Osteocyte (in vitro differentiated cells): ENCODE measurements around the gene DAGLB. TPM values are rescaled to one million over a fixed set of nuclear protein-coding genes. Genes with fewer than 3 reads are reported as not detected.
"Not testable (repeated sequence)": the region's sequence is repeated elsewhere in the genome, so short reads cannot be mapped to it uniquely, and the experiment has no call there.

Experiments
- DNase-seq: peaks from one replicate; pipeline ENCODE4 v3.0.0; 2021; ENCODE audit warnings: mixed read lengths; ENCODE audit not compliant: unreplicated experiment; ENCODE audit errors: extremely low spot score
- H3K27ac Mint-ChIP-seq: one replicate; pipeline ENCODE4 v1.8.0; 2021; ENCODE audit warnings: mild to moderate bottlenecking, mixed read lengths; ENCODE audit not compliant: unreplicated experiment
- H3K27me3 Mint-ChIP-seq: one replicate; pipeline ENCODE4 v1.8.0; 2021; ENCODE audit warnings: mixed read lengths; ENCODE audit not compliant: unreplicated experiment
- H3K36me3 Mint-ChIP-seq: one replicate; pipeline ENCODE4 v1.8.0; 2021; ENCODE audit warnings: mixed read lengths; ENCODE audit not compliant: unreplicated experiment
- H3K4me1 Mint-ChIP-seq: one replicate; pipeline ENCODE4 v1.8.0; 2021; ENCODE audit warnings: mixed read lengths; ENCODE audit not compliant: unreplicated experiment
- H3K4me3 Mint-ChIP-seq: one replicate; pipeline ENCODE4 v1.8.0; 2021; ENCODE audit warnings: mild to moderate bottlenecking, moderate library complexity, mixed read lengths; ENCODE audit not compliant: unreplicated experiment
- H3K9me3 Mint-ChIP-seq: one replicate; pipeline ENCODE4 v1.8.0; 2021; ENCODE audit warnings: mixed read lengths; ENCODE audit not compliant: unreplicated experiment
- CTCF ChIP-seq: fragments of 200-600 bp; sonication (generic); IDR thresholded peaks from 2 replicates; pipeline ENCODE4 v1.5.0; 2021; ENCODE audit warnings: antibody characterized with exemption, mild to moderate bottlenecking, moderate library complexity
- total RNA-seq: library from RNA; stranded (reverse); gene quantifications from 2 replicates; pipeline ENCODE4 v1.2.1, GENCODE V29; 2021

The DAGLB gene
- total RNA-seq, 1 donor from 2014 or later, result 22.4 TPM

- no peaks in the 10 kb centered on the region for H3K27me3 Mint-ChIP-seq
- peaks cover 6% of the 10 kb centered on the region for H3K36me3 Mint-ChIP-seq
- TF ChIP-seq CTCF, result no peak
- peak overlapping the region; percentile 75 for H3K27ac Mint-ChIP-seq
- no peak overlapping the region for H3K4me3 Mint-ChIP-seq
- H3K4me1 Mint-ChIP-seq, result peaks cover 82% of the 10 kb centered on the region
- DNase-seq, result no peak
- H3K9me3 Mint-ChIP-seq, result no peaks in the 10 kb centered on the region
Measured at GRCh38 chr7:6380310-6381095, 67.3 kb downstream of the DAGLB start.

- H3K27me3 Mint-ChIP-seq, result no peaks in the 10 kb centered on the region
- peaks cover 76% of the 10 kb centered on the region for H3K4me1 Mint-ChIP-seq
- H3K4me3 Mint-ChIP-seq, result no peak overlapping the region
- DNase-seq, result no peak
- no peak for TF ChIP-seq CTCF
- H3K9me3 Mint-ChIP-seq, result no peaks in the 10 kb centered on the region
- peak overlapping the region; percentile 75 for H3K27ac Mint-ChIP-seq
- H3K36me3 Mint-ChIP-seq, result peaks cover 6% of the 10 kb centered on the region
Measured at GRCh38 chr7:6379886-6380285, 67.9 kb downstream of the DAGLB start.

- H3K27ac Mint-ChIP-seq, DNase-seq, H3K36me3 Mint-ChIP-seq, H3K9me3 Mint-ChIP-seq, H3K4me3 Mint-ChIP-seq, H3K27me3 Mint-ChIP-seq: not testable (repeated sequence)
- H3K4me1 Mint-ChIP-seq, result peaks cover 67% of the 10 kb centered on the region
Measured at GRCh38 chr7:6378556-6378955, 69.2 kb downstream of the DAGLB start.

GRCh38 chr7:6376820-6377219 is 70.9 kb downstream of the DAGLB start:
- DNase-seq, result no peak
- Mint-ChIP-seq H3K9me3 (no peaks in the 10 kb centered on the region), H3K4me3 (peak overlapping the region; percentile 79), H3K27ac (peak overlapping the region; percentile 92), H3K36me3 (peaks cover 6% of the 10 kb centered on the region), H3K4me1 (peaks cover 49% of the 10 kb centered on the region), H3K27me3 (no peaks in the 10 kb centered on the region)
- TF ChIP-seq CTCF, result no peak

GRCh38 chr7:6375348-6376101 is 72.2 kb downstream of the DAGLB start:
- peaks cover 38% of the 10 kb centered on the region for H3K4me1 Mint-ChIP-seq
- H3K27ac Mint-ChIP-seq, result peak overlapping the region; percentile 92
- no peaks in the 10 kb centered on the region for H3K9me3 Mint-ChIP-seq
- no peak for DNase-seq
- no peak for TF ChIP-seq CTCF
- peak overlapping the region; percentile 79 for H3K4me3 Mint-ChIP-seq
- H3K36me3 Mint-ChIP-seq, result peaks cover 4% of the 10 kb centered on the region
- H3K27me3 Mint-ChIP-seq, result no peaks in the 10 kb centered on the region
